ENCODE measurements around the gene SLC5A2. TPM values are rescaled to one million over a fixed set of nuclear protein-coding genes. Genes with fewer than 3 reads are reported as not detected.
"Not testable (repeated sequence)": the region's sequence is repeated elsewhere in the genome, so short reads cannot be mapped to it uniquely, and the experiment has no call there.

The SLC5A2 gene
- total RNA-seq, 1 donor from 2014 or later, result not detected

DNA sequence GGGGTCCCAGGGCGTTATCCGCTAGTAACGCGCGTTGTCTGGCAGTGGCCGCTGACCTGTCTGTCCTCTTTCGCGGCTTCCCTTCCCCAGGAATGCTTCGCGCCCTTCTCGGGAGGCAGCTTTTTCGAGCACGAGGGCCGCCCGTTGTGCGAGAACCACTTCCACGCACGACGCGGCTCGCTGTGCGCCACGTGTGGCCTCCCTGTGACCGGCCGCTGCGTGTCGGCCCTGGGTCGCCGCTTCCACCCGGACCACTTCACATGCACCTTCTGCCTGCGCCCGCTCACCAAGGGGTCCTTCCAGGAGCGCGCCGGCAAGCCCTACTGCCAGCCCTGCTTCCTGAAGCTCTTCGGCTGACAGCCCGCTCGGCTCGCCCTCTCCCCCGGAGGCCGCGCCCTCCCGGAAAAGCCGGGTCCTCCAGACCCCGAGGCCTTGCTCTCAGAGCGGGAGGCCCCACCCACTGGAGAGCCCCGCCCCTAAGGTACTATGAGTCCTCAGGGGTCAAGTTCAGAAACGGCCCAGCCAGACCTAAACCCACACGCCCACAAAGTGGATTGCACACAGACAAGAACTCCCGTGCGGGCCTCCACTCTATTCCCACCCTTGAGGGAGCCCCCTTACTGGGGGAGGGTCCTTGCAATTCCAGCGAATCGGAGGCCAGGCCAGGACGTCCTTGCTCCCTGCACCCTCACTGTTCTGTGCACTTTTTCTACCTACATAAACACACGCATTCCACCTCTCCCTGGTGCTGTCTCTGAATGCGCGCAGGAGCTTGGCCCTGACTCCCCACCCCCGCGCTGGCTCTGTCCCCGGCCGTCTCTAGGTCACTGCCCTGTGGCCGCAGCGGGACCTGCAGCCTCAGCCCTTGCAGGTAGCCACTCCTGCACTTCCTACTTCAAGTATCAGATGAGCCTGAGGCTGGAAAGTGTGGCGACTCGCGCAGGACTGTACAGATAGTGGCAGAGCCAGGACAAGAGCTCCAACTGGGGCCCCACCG, 5.4 kb upstream of the SLC5A2 start:
- Mint-ChIP-seq H3K36me3 (ENCODE audit: unreplicated experiment) (peaks cover 26% of the 10 kb centered on the region), H3K4me3 (ENCODE audit: unreplicated experiment) (no peak overlapping the region), H3K27me3 (ENCODE audit: unreplicated experiment) (no peaks in the 10 kb centered on the region), H3K27ac (ENCODE audit: unreplicated experiment) (no peak overlapping the region), H3K9me3 (ENCODE audit: unreplicated experiment) (no peaks in the 10 kb centered on the region), H3K4me1 (ENCODE audit: unreplicated experiment) (peaks cover 24% of the 10 kb centered on the region)
- DNase-seq (ENCODE audit: extremely low spot score, unreplicated experiment), result no peak
- TF ChIP-seq, protein P1, sequence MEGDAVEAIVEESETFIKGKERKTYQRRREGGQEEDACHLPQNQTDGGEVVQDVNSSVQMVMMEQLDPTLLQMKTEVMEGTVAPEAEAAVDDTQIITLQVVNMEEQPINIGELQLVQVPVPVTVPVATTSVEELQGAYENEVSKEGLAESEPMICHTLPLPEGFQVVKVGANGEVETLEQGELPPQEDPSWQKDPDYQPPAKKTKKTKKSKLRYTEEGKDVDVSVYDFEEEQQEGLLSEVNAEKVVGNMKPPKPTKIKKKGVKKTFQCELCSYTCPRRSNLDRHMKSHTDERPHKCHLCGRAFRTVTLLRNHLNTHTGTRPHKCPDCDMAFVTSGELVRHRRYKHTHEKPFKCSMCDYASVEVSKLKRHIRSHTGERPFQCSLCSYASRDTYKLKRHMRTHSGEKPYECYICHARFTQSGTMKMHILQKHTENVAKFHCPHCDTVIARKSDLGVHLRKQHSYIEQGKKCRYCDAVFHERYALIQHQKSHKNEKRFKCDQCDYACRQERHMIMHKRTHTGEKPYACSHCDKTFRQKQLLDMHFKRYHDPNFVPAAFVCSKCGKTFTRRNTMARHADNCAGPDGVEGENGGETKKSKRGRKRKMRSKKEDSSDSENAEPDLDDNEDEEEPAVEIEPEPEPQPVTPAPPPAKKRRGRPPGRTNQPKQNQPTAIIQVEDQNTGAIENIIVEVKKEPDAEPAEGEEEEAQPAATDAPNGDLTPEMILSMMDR (IDR thresholded peaks at IDR 0.05), result no peak

DNA sequence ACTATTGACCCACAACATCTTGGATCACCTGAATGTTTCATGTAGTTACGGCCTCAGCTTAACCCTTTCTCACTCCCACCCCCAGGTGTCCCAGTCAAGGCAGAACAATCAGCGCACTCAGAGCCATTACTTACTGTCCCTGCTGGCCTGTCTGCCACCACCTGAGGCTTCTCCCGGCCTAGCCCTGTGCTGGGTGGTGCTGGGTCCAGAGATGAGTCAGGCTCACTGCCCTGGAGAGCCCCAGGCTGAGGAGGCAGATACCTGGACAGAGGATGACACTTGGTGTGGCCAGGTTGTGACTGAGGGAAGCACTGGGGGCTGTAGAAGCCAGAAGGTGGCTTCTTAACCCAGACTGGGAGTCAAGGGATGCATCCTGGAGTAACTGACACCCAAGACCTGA, 4.0 kb upstream of the SLC5A2 start:
- Mint-ChIP-seq H3K4me3 (ENCODE audit: unreplicated experiment) (no peak overlapping the region), H3K27ac (ENCODE audit: unreplicated experiment) (no peak overlapping the region), H3K27me3 (ENCODE audit: unreplicated experiment) (no peaks in the 10 kb centered on the region), H3K4me1 (ENCODE audit: unreplicated experiment) (peaks cover 15% of the 10 kb centered on the region), H3K36me3 (ENCODE audit: unreplicated experiment) (peaks cover 22% of the 10 kb centered on the region), H3K9me3 (ENCODE audit: unreplicated experiment) (no peaks in the 10 kb centered on the region)
- DNase-seq (ENCODE audit: extremely low spot score, unreplicated experiment), result no peak
- TF ChIP-seq, protein P1 (IDR thresholded peaks at IDR 0.05), result no peak

DNA sequence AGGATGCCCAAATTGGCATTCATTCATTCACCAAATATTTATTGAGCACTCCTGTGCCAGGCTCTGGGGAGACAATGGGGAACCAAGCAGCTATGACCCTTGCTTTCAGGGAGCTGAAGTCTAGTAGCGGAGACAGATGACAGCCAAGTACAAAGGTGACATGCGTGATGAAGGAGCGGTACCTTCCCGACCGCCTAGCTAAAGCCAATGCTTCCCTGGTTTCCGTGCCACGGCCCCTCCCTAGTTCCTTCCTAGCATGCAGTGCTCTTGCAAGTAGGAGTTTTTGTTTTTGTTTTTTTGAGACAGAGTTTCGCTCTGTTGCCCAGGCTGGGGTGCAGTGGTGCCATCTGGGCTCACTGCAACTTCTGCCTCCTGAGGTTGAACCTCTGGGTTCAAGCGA, 3.2 kb upstream of the SLC5A2 start:
- TF ChIP-seq, protein P1 (IDR thresholded peaks at IDR 0.05), result no peak
- Mint-ChIP-seq H3K9me3 (ENCODE audit: unreplicated experiment) (no peaks in the 10 kb centered on the region), H3K4me1 (ENCODE audit: unreplicated experiment) (peaks cover 12% of the 10 kb centered on the region), H3K27ac (ENCODE audit: unreplicated experiment) (no peak overlapping the region), H3K27me3 (ENCODE audit: unreplicated experiment) (no peaks in the 10 kb centered on the region), H3K36me3 (ENCODE audit: unreplicated experiment) (peaks cover 19% of the 10 kb centered on the region), H3K4me3 (ENCODE audit: unreplicated experiment) (no peak overlapping the region)
- DNase-seq (ENCODE audit: extremely low spot score, unreplicated experiment), result no peak

DNA sequence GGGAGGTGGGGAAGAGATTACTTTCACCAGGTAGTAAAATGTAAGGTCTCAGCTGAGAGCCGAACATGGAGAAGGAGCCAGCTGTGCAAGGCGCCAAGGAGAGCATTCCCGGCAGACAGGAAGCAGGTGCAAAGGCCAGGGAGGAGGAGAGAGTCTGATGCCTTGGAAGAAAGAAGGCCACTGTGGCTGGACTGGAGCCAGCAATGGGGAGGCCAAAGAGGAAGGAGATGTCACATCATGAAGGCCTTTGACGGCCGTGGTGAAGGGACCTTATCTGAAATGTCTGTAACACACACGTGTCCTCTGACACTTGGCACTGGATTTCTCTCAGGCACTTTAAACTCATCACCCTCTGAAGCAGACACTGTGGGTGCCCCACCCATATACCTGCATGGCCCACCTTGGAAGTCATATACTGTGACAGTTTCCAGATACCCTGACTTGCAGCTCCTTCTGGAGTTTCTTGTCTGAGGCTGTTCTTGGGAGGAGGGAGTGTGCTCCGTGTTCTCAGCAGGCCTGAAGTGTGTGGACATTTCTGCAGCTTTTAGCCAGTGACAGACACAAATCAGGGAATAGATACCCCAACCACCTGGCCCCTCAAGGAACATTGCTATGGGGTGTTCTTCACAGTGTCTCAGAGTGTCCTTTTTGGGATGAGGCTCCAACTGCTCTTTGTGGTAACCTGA, 1.9 kb upstream of the SLC5A2 start:
- Mint-ChIP-seq H3K9me3 (ENCODE audit: unreplicated experiment) (no peaks in the 10 kb centered on the region), H3K4me1 (ENCODE audit: unreplicated experiment) (peaks cover 10% of the 10 kb centered on the region), H3K36me3 (ENCODE audit: unreplicated experiment) (peaks cover 15% of the 10 kb centered on the region), H3K27ac (ENCODE audit: unreplicated experiment) (no peak overlapping the region), H3K4me3 (ENCODE audit: unreplicated experiment) (no peak overlapping the region), H3K27me3 (ENCODE audit: unreplicated experiment) (no peaks in the 10 kb centered on the region)
- DNase-seq (ENCODE audit: extremely low spot score, unreplicated experiment), result no peak
- TF ChIP-seq, protein P1 (IDR thresholded peaks at IDR 0.05), result no peak

DNA sequence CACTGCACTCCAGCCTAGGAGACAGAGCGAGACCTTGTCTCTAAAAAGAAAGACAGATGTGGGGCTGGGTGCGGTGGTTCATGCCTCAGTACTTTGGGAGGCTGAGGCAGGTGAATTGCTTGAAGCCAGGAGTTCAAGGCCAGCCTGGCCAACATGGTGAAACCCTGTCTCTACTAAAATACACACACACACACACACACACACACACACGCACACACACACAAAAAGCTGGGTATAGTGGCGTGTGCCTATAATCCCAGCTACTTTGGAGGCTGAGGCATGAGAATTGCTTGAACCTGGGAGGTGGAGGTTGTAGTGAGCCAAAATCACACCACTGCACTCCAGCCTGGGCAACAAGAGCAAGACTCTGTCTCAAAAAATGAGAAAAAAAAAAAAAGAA, 1.1 kb downstream of the SLC5A2 start:
- H3K4me3 Mint-ChIP-seq (ENCODE audit: unreplicated experiment); H3K27ac Mint-ChIP-seq (ENCODE audit: unreplicated experiment); H3K27me3 Mint-ChIP-seq (ENCODE audit: unreplicated experiment); H3K36me3 Mint-ChIP-seq (ENCODE audit: unreplicated experiment); H3K9me3 Mint-ChIP-seq (ENCODE audit: unreplicated experiment); DNase-seq (ENCODE audit: extremely low spot score, unreplicated experiment): not testable (repeated sequence)
- H3K4me1 Mint-ChIP-seq (ENCODE audit: unreplicated experiment), result peaks cover 12% of the 10 kb centered on the region

Measured in osteocyte (in vitro differentiated cells).